ENCODE measurements around the gene CDHR2.
"Not testable (repeated sequence)": the region's sequence is repeated elsewhere in the genome, so short reads cannot be mapped to it uniquely, and the experiment has no call there.

Gene CDHR2

GRCh38 chr5:176542596-176543427, 6.3 kb upstream of the CDHR2 start:
- no peak for DNase-seq

DNA sequence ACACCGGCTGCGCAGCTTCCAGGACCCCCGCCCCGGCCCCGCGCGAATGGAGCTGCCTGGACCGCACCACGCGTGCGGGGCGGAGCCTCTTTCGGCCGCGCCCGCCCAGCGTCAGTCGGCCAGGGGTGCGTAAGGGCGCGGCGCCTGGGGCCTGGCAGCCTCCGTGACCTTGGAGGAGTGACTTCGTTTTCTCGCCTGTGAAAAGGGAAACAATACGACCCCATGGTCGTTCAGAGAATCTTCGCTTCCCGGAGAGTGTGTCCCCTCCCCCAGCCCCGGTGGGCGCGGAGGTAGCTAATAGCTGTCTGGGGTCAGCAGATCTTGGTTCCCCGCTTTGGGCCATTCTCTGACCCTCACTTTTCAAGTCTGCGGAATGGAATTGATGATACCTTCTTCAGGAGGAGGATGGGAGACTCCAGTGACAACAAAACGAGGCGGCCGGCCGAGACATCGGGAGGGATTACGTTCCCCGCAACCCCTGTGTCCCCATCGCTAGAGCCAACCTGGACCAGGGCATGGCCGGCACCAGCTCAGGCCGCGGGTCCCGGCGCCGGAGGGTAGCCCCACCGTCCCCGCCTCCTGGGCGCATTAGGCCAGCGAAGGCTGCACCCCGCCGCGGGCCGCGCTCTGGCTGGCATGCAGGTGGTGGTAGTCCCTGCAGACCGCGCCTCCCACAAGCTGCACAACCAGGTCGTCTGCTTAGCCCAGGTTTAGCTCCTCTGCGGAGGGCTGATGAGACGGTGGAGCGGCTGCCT, 5.5 kb upstream of the CDHR2 start:
- no peak for DNase-seq

DNA sequence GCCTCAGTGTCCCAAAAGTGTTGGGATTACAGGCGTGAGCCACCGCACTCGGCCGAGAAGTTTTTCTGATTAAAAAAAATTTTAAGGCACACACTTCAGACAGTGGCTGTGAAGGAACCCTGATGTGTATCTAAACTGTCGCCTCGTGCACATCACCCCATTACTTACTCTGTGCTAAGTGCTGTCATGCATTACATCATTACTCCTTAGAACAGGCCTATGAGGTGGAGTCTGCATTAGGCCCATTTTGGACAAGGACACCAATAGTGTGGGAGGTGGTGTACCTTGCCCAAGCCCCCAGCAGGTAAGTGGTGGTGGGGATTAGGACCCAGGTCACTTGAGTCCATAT, 3.8 kb upstream of the CDHR2 start:
- DNase-seq = no peak

GRCh38 chr5:176545737-176546509, 3.2 kb upstream of the CDHR2 start:
- DNase-seq = no peak

GRCh38 chr5:176547802-176548201, 1.3 kb upstream of the CDHR2 start:
- DNase-seq = no peak

- DNase-seq = no peak
Observed at GRCh38 chr5:176549871-176550270, 729 bp downstream of the CDHR2 start.

- no peak for DNase-seq
Observed at GRCh38 chr5:176550275-176550831, 1.2 kb downstream of the CDHR2 start.

DNA sequence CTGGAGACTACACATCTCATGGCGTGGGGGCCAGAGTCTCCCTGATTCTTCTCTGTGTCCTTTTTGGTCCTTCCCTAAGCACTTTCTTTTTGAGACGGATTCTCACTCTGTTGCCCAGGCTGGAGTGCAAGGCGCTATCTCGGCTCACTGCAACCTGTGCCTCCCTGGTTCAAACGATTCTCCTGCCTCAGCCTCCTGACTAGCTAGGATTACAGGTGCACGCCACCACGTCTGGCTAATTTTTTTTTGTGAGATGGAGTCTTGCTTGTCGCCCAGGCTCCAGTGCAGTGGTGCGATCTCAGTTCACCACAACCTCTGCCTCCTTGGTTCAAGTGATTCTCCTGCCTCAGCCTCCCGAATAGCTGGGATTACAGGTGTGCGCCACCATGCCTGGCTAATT, 1.8 kb downstream of the CDHR2 start:
- not testable (repeated sequence) for DNase-seq

- no peak for DNase-seq
Observed at GRCh38 chr5:176552332-176552869, 3.3 kb downstream of the CDHR2 start.

GRCh38 chr5:176553260-176554085, 4.3 kb downstream of the CDHR2 start:
- no peak for DNase-seq

GRCh38 chr5:176557846-176558245, 8.7 kb downstream of the CDHR2 start:
- DNase-seq = no peak

GRCh38 chr5:176559683-176560082, 10.5 kb downstream of the CDHR2 start:
- no peak for DNase-seq

GRCh38 chr5:176560364-176560763, 11.2 kb downstream of the CDHR2 start:
- no peak for DNase-seq

GRCh38 chr5:176561259-176561658, 12.1 kb downstream of the CDHR2 start:
- DNase-seq = no peak

GRCh38 chr5:176562189-176562588, 13.0 kb downstream of the CDHR2 start:
- DNase-seq = no peak

- no peak for DNase-seq
Observed at GRCh38 chr5:176564002-176564401, 14.9 kb downstream of the CDHR2 start.

DNA sequence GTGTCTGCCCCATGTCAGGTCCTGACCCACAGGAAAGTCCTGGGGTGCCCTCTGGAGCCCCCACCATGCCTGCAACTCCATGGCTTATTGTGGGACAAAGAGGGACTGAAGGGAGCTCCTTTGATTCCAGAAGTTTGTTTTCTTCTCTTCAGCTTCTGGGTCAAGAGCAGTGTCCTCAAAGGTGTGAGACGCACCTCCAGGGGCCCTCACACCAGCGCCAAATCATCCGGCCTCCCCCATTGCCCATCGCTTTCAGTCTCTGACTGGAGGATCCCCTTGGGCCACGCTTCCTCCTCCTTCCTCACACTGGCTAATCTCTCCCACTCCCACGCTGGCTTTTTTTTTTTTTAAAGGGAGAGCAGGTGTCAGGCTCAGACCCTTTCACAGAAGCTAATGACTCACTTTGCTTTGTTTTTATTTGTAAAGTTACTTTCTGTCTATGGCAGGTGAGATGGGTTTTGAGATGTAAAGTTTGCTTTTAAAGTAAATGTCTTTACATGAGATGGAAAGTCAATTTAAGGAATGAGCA, 16.7 kb downstream of the CDHR2 start:
- DNase-seq = no peak

- DNase-seq = no peak
Observed at GRCh38 chr5:176568657-176569056, 19.5 kb downstream of the CDHR2 start.

GRCh38 chr5:176570044-176570443, 20.9 kb downstream of the CDHR2 start:
- no peak for DNase-seq

- no peak for DNase-seq
Observed at GRCh38 chr5:176573564-176574296, 24.6 kb downstream of the CDHR2 start.

DNA sequence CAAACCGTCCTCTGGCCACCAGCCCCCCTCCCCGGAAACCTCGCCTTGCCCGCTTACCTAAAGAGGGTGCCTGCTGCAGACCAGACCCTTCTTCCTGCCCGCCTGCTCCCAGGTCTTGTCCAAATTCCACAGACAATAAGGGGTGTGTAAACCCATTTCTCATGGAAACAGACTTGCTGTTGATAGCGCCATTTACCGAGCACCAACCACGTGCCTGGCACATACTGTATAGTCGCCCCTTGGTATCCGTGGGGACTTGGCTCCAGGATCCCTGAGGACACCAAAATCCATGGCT, 25.1 kb downstream of the CDHR2 start:
- DNase-seq = no peak

Data from NCI-H2081 treated with DMSO at 0.1 percent for 48 hours (cell line).